Measurements from ENCODE around the gene PSMD13. TPM values are rescaled to one million over a fixed set of nuclear protein-coding genes. Genes with fewer than 3 reads are reported as not detected.

The PSMD13 gene
- total RNA-seq, 2 experiments from 2014 or later, result 220 to 228 TPM

DNA sequence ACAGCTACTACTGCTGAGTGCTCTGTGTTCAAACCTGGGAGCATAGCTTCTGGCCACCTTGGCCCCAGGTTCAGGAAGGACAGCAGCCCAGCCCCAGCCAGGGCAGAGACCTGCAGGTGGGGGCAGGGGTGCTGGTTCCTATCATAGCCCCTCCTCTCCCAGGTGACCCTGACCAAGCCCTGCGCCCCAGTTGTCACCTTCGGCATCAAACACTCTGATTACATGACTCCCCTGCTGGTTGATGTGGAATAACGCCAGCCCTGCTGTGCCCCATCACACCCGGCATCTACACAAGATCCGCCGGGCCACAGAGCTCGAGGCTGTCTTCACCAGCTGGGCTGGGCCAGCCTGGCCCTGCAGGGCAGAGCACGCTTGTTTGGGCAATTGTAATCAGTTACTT lies 37.0 kb upstream of the PSMD13 start:
- no peaks in the 10 kb centered on the region for H3K27me3 Mint-ChIP-seq
- peaks cover 14% of the 10 kb centered on the region for H3K36me3 Mint-ChIP-seq (ENCODE audit: low read depth)
- ChIA-PET POLR2A (interaction anchor here (0.8 kb wide), 1 partner anchor 9 kb away, joined by 3 read pairs; no protein-coding TSS in a partner anchor), CTCF (interaction anchor here (1.0 to 1.4 kb wide), 2 partner anchors 38 to 51 kb away, joined by 3 read pairs; no protein-coding TSS in a partner anchor)
- peaks cover 37% of the 10 kb centered on the region for H3K4me1 Mint-ChIP-seq (ENCODE audit: low read depth)
- TF ChIP-seq, protein P1, sequence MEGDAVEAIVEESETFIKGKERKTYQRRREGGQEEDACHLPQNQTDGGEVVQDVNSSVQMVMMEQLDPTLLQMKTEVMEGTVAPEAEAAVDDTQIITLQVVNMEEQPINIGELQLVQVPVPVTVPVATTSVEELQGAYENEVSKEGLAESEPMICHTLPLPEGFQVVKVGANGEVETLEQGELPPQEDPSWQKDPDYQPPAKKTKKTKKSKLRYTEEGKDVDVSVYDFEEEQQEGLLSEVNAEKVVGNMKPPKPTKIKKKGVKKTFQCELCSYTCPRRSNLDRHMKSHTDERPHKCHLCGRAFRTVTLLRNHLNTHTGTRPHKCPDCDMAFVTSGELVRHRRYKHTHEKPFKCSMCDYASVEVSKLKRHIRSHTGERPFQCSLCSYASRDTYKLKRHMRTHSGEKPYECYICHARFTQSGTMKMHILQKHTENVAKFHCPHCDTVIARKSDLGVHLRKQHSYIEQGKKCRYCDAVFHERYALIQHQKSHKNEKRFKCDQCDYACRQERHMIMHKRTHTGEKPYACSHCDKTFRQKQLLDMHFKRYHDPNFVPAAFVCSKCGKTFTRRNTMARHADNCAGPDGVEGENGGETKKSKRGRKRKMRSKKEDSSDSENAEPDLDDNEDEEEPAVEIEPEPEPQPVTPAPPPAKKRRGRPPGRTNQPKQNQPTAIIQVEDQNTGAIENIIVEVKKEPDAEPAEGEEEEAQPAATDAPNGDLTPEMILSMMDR (IDR thresholded peaks at IDR 0.05), result no peak
- H3K9me3 Mint-ChIP-seq, result no peaks in the 10 kb centered on the region
- H3K27ac Mint-ChIP-seq, result no peak overlapping the region
- no peak overlapping the region for H3K4me3 Mint-ChIP-seq
- DNase-seq (no peak), ATAC-seq (no peak)
- intact Hi-C loops (cut with micrococcal nuclease), result no loop called here

GRCh38 chr11:200224-201003 lies 36.4 kb upstream of the PSMD13 start:
- DNase-seq (no peak), ATAC-seq (no peak)
- Mint-ChIP-seq H3K4me1 (ENCODE audit: low read depth) (peaks cover 42% of the 10 kb centered on the region), H3K4me3 (no peak overlapping the region), H3K36me3 (ENCODE audit: low read depth) (peaks cover 20% of the 10 kb centered on the region), H3K27ac (peak overlapping the region; percentile 59), H3K27me3 (no peaks in the 10 kb centered on the region), H3K9me3 (no peaks in the 10 kb centered on the region)
- ChIA-PET CTCF (interaction anchor here (1.0 to 1.4 kb wide), 2 partner anchors 37 to 50 kb away, joined by 3 read pairs; no protein-coding TSS in a partner anchor), POLR2A (no interaction called here)
- TF ChIP-seq, protein P1 (IDR thresholded peaks at IDR 0.05), result no peak
- intact Hi-C loops (cut with micrococcal nuclease), result no loop called here

GRCh38 chr11:201966-202365 lies 34.8 kb upstream of the PSMD13 start:
- Mint-ChIP-seq H3K4me3 (peak overlapping the region; percentile 19), H3K9me3 (no peaks in the 10 kb centered on the region), H3K4me1 (ENCODE audit: low read depth) (peaks cover 49% of the 10 kb centered on the region), H3K27me3 (no peaks in the 10 kb centered on the region), H3K27ac (peak overlapping the region; percentile 85), H3K36me3 (ENCODE audit: low read depth) (peaks cover 29% of the 10 kb centered on the region)
- CTCF ChIA-PET, result no interaction called here
- intact Hi-C loops (cut with micrococcal nuclease), result no loop called here
- POLR2A ChIA-PET, result no interaction called here
- DNase-seq (peak; percentile 40), ATAC-seq (no peak)
- TF ChIP-seq, protein P1 (IDR thresholded peaks at IDR 0.05), result no peak

DNA sequence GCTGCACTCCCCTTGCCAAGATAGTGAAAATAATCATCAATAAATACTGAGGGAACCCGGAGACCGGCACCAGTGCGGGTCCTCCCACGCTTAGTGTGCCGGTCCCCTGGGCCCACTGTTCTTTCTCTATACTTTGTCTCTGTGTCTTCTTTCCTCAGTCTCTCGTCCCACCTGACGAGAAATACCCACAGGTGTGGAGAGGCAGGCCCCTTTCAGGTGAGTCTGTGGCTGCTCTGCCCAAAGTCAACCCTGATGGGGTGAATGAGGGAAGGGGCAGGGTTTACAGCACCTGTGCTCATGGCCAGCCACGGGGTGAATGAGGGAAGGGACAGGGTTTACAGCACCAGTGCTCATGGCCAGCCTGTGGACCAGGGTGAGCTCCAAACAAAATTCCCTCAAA lies 34.3 kb upstream of the PSMD13 start:
- ChIA-PET CTCF (no interaction called here), POLR2A (interaction anchor here (1.0 kb wide), 1 partner anchor 77 kb away, joined by 3 read pairs; no protein-coding TSS in a partner anchor)
- H3K4me1 Mint-ChIP-seq (ENCODE audit: low read depth), result peaks cover 49% of the 10 kb centered on the region
- H3K9me3 Mint-ChIP-seq, result no peaks in the 10 kb centered on the region
- H3K27ac Mint-ChIP-seq, result peak overlapping the region; percentile 85
- intact Hi-C loops (cut with micrococcal nuclease), result no loop called here
- peak overlapping the region; percentile 19 for H3K4me3 Mint-ChIP-seq
- no peaks in the 10 kb centered on the region for H3K27me3 Mint-ChIP-seq
- DNase-seq (no peak), ATAC-seq (no peak)
- TF ChIP-seq, protein P1 (IDR thresholded peaks at IDR 0.05), result no peak
- H3K36me3 Mint-ChIP-seq (ENCODE audit: low read depth), result peaks cover 31% of the 10 kb centered on the region
